DMS114 treated with DMSO at 0.1 percent for 48 hours (cell line): ENCODE measurements around the gene APH1B.

Experiments
- DNase-seq: peaks from one replicate; lab custom pipeline; 2025; ENCODE audit not compliant: unreplicated experiment; lab: John Stamatoyannopoulos, UW

APH1B gene

GRCh38 chr15:63349156-63349555 lies 71.8 kb downstream of the APH1B start:
- DNase-seq = no peak

GRCh38 chr15:63349621-63350020 lies 72.2 kb downstream of the APH1B start:
- DNase-seq = no peak

GRCh38 chr15:63350178-63350621 lies 72.8 kb downstream of the APH1B start:
- no peak for DNase-seq

- DNase-seq = no peak
These were observed 73.8 kb downstream of the APH1B start for GRCh38 chr15:63351170-63351569.

- no peak for DNase-seq
These were observed 75.4 kb downstream of the APH1B start for GRCh38 chr15:63352808-63353207.

- DNase-seq = no peak
These were observed 75.9 kb downstream of the APH1B start for GRCh38 chr15:63353261-63353660.

- DNase-seq = no peak
These were observed 76.5 kb downstream of the APH1B start for GRCh38 chr15:63353887-63354286.

GRCh38 chr15:63354821-63355650 lies 77.6 kb downstream of the APH1B start:
- no peak for DNase-seq

GRCh38 chr15:63357061-63357460 lies 79.7 kb downstream of the APH1B start:
- DNase-seq = no peak

- DNase-seq = no peak
These were observed 80.3 kb downstream of the APH1B start for GRCh38 chr15:63357731-63358130.

GRCh38 chr15:63358241-63359029 lies 81.0 kb downstream of the APH1B start:
- DNase-seq = no peak
